ENCODE measurements around the gene MEGF6.

Gene MEGF6

DNA sequence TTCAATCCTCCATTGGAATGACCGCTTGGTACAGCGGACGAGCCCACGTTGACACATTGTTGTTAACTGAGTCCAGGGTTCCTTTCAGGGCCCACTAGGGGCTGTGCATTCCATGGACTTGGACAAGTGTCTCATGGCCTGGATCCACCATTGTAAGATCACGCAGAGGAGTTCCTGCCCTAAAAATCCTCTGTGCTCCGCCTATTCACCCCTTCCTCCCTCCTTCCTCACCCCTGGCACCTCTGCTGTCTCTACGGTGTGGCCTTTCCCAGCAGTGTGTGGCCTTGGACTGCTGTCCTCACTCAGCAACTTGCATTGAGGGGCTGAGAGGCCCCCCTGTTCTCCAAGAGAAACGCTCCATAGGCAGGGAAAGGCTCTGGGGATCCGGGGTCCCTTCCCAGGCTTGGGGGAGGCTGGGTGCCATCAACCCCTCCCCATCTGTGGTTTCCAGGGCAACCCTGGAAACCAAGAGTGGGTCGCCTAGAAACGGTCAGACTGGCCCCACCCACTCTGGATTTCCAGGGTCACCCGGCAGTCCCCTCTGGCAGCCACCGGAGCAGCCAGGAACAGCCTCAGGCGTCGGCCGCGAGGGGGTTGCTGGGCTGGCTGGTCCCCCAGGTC, 50.9 kb downstream of the MEGF6 start:
- H3K27me3 ChIP-seq (ENCODE audit: control insufficient read depth, insufficient read depth, low read length): no peaks in the 10 kb centered on the region
- no peak overlapping the region for H3K4me2 ChIP-seq (ENCODE audit: low read length)
- H3K36me3 ChIP-seq (ENCODE audit: control insufficient read depth, insufficient read depth, low read length): no peaks in the 10 kb centered on the region
- no peak overlapping the region for H3K4me3 ChIP-seq (ENCODE audit: low read depth, low read length)
- no peak overlapping the region for H3K27ac ChIP-seq
- no peak overlapping the region for H2AFZ ChIP-seq
- no peak overlapping the region for H3K9ac ChIP-seq
- H3K79me2 ChIP-seq: no peaks in the 10 kb centered on the region
- TF ChIP-seq, protein P1, sequence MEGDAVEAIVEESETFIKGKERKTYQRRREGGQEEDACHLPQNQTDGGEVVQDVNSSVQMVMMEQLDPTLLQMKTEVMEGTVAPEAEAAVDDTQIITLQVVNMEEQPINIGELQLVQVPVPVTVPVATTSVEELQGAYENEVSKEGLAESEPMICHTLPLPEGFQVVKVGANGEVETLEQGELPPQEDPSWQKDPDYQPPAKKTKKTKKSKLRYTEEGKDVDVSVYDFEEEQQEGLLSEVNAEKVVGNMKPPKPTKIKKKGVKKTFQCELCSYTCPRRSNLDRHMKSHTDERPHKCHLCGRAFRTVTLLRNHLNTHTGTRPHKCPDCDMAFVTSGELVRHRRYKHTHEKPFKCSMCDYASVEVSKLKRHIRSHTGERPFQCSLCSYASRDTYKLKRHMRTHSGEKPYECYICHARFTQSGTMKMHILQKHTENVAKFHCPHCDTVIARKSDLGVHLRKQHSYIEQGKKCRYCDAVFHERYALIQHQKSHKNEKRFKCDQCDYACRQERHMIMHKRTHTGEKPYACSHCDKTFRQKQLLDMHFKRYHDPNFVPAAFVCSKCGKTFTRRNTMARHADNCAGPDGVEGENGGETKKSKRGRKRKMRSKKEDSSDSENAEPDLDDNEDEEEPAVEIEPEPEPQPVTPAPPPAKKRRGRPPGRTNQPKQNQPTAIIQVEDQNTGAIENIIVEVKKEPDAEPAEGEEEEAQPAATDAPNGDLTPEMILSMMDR (IDR thresholded peaks at IDR 0.05): no peak
- no peaks in the 10 kb centered on the region for H3K4me1 ChIP-seq
- no peaks in the 10 kb centered on the region for H3K9me3 ChIP-seq (ENCODE audit: control insufficient read depth, low read length)

DNA sequence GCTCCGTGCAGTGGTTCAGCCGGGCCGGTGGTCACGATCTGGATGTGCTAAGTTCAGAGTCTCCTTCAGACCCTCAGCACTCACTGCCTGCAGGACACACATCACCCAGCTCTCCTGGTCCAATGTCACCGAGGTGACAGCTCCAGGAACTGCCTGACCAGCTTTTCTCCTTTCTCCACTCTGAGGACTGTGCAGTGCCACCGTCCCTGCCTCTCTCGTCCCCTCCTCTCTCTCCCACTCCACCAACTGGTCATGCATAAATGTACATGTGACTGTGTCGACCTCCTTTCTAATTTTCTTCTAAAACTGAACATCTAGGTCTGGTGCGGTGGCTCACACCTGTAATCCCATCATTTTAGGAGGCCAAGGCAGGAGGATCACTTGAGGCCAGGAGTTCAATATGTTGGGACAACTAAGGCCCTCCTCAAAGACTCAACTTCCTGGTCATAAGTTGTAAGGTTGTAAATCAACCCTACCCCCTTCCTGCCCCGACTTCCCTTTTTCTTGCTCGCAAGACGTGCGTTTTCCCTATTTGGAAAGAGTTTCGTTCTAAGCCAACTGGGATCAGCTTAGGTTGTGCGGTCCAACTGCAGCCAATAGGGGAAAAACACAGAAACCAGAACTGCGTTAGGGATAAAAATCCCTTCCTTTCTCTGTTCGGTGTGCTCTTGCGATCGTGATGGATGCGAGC, 53.1 kb downstream of the MEGF6 start:
- Histone ChIP-seq H3K4me1 (no peaks in the 10 kb centered on the region), H3K9me3 (ENCODE audit: control insufficient read depth, low read length) (no peaks in the 10 kb centered on the region), H2AFZ (no peak overlapping the region), H3K27me3 (ENCODE audit: control insufficient read depth, insufficient read depth, low read length) (no peaks in the 10 kb centered on the region), H3K36me3 (ENCODE audit: control insufficient read depth, insufficient read depth, low read length) (no peaks in the 10 kb centered on the region), H3K4me2 (ENCODE audit: low read length) (no peak overlapping the region), H3K27ac (no peak overlapping the region), H3K79me2 (no peaks in the 10 kb centered on the region), H3K4me3 (ENCODE audit: low read depth, low read length) (no peak overlapping the region), H3K9ac (no peak overlapping the region)
- TF ChIP-seq, protein P1 (IDR thresholded peaks at IDR 0.05): no peak

DNA sequence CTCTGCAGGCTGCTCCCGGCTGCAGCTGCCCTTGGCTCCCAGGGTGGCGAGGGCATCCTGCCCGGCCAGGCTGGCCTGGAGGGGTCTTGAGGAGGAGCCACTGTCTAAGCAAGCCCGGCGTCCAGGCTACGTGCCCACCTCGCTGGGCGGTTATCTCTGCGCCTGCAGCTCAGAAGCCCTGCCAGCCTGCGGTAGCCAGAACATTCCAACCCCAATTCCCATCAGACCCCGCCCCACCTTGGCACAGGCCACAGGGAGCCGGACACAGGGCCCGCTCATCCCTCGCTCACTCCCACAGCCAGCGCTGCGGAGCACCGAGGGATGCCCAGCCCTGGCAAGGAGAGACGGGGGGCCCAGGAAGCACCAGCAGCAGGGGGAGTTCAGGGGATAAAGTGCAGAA, 53.9 kb downstream of the MEGF6 start:
- Histone ChIP-seq H3K9ac (no peak overlapping the region), H3K27me3 (ENCODE audit: control insufficient read depth, insufficient read depth, low read length) (no peaks in the 10 kb centered on the region), H2AFZ (no peak overlapping the region), H3K4me1 (no peaks in the 10 kb centered on the region), H3K9me3 (ENCODE audit: control insufficient read depth, low read length) (no peaks in the 10 kb centered on the region), H3K36me3 (ENCODE audit: control insufficient read depth, insufficient read depth, low read length) (no peaks in the 10 kb centered on the region), H3K79me2 (no peaks in the 10 kb centered on the region), H3K27ac (no peak overlapping the region), H3K4me3 (ENCODE audit: low read depth, low read length) (no peak overlapping the region), H3K4me2 (ENCODE audit: low read length) (no peak overlapping the region)
- TF ChIP-seq, protein P1 (IDR thresholded peaks at IDR 0.05): no peak

GRCh38 chr1:3556336-3556735, 55.0 kb downstream of the MEGF6 start:
- no peaks in the 10 kb centered on the region for H3K79me2 ChIP-seq
- H3K4me2 ChIP-seq (ENCODE audit: low read length): no peak overlapping the region
- H3K9me3 ChIP-seq (ENCODE audit: control insufficient read depth, low read length): no peaks in the 10 kb centered on the region
- H3K4me1 ChIP-seq: no peaks in the 10 kb centered on the region
- no peak overlapping the region for H3K9ac ChIP-seq
- no peak overlapping the region for H2AFZ ChIP-seq
- H3K36me3 ChIP-seq (ENCODE audit: control insufficient read depth, insufficient read depth, low read length): no peaks in the 10 kb centered on the region
- H3K27ac ChIP-seq: no peak overlapping the region
- TF ChIP-seq, protein P1 (IDR thresholded peaks at IDR 0.05): no peak
- no peak overlapping the region for H3K4me3 ChIP-seq (ENCODE audit: low read depth, low read length)
- no peaks in the 10 kb centered on the region for H3K27me3 ChIP-seq (ENCODE audit: control insufficient read depth, insufficient read depth, low read length)

All from parathyroid adenoma (tissue), 2 donors.